Left renal pelvis (tissue), 4 donors: Measurements from ENCODE around the gene ADCY1. TPM values are rescaled to one million over a fixed set of nuclear protein-coding genes. Genes with fewer than 3 reads are reported as not detected.

Experiments used
- DNase-seq, 4 donors: peaks; one replicate each; pipeline ENCODE4 v3.0.0-alpha.2; 2013; ENCODE audit warnings: low read depth in 4 of 4, low spot score in 3 of 4
- polyA plus RNA-seq, 4 donors: library from polyadenylated mRNA; unstranded; fragments of 120-200 nt; gene quantifications; one replicate each; pipeline ENCODE4 v1.2.1, GENCODE V29; 2013; ENCODE audit not compliant: insufficient read length in 4 of 4

Gene ADCY1
- polyA plus RNA-seq, 4 donors = 2.8 to 5.5 (median 3.4) TPM

GRCh38 chr7:45592230-45592991 lies 18.2 kb downstream of the ADCY1 start:
- no peak for DNase-seq

DNA sequence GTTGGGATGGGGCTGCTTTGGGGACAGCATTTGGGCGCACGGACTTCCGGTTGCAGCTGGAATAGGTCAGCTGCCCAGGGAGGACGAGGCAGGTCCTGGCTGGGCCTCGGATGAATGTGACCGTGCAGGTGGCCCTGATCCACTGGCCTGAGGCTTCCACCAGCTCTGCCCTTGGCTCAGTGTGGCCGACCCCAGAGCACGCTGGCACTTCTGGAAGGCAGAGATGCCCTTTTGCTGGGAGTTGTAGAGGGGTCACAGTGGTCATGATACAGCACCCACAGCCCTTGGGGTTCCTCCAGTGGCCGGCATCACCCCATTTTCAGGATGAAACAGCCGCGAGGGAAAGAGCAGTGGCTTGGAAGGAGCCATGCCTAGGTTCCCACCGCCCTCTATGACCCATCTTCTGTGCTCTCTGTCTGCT lies 19.0 kb downstream of the ADCY1 start:
- no peak for DNase-seq

DNA sequence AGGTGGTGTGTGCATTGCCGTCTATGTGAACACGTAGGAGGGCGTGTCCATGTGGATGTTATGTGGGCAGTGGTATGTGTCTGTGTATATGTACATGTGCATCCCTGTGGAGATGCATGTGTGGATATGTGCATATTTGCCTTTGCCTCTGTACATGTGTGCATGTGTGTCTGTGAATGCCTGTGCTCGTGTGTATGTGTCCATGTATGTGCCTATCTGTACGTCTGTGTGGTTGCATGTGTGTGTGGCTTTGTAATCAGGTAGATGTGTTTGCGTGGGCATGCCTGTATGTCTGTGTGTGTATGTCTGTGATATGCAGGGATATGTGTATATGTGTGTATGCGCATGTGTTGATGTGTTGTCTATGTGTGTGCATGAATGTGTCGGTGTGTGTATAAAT lies 19.7 kb downstream of the ADCY1 start:
- no peak for DNase-seq

GRCh38 chr7:45594745-45595535 lies 20.8 kb downstream of the ADCY1 start:
- DNase-seq = no peak

GRCh38 chr7:45595809-45596664 lies 21.9 kb downstream of the ADCY1 start:
- DNase-seq = no peak

GRCh38 chr7:45596665-45597095 lies 22.5 kb downstream of the ADCY1 start:
- no peak for DNase-seq

DNA sequence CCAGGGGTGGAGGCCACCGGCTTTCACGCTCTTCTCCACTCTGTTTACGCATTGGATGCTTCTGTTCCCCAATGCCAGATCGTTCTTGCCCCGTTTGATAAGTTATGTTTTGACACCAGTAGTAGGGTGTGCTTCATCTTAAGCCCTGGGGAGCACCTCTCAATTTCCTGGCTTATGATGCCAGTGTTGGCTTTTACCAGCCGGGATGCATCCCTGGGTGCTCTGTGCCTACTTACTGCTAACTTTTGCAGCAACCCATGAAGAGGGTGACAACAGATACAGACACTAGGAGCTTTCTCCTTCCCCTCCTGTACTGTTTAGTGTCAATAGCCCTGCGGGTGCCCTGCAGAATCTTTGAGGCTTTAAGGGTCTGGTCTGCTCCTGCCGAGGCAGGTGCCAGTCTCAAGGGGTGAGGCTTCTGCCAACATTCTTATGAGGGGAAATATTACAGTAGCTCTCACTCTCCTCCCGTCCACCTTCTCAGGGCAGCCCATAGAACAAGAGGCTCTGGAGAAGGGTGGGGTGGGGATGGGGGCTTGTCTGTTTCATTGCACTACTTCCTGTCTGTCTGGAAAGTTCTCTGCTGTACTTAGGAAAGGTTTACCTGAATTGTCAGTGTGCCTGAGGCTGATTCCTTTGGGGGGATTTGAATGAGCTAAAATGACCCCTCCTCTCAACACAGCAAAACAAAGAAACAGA lies 23.3 kb downstream of the ADCY1 start:
- DNase-seq = no peak

DNA sequence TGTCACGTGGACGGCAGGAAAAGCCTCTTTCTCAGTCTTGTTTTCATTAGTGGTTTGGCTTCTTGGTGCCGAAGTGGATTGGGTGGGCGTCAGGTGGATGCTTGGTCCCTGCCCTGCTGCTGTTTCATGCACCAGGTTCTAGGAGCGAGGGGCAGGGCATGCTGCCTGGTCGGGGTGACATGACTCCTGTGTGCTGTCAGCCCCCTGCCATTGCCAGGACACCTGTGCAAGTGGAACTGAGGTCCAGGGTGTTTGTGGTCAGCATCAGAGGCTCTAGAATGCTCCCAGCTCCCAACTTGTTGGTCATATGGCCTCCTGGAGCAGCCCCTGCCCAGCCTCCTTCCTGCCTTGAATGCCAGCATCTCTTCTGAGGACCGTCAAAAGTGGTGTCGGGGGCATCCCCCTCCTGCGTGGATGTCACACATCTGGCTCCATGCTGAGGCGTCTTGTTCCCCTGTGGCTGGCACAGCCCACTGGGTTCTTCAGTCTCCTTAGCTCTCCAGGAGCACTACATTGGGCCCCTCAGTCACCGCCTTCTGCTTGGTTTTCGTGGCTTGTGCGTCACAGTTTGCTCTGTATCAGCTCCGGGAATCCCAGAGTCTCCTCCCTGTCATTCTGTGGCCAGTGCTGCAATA lies 24.8 kb downstream of the ADCY1 start:
- no peak for DNase-seq

GRCh38 chr7:45599851-45600706 lies 25.9 kb downstream of the ADCY1 start:
- DNase-seq = no peak

DNA sequence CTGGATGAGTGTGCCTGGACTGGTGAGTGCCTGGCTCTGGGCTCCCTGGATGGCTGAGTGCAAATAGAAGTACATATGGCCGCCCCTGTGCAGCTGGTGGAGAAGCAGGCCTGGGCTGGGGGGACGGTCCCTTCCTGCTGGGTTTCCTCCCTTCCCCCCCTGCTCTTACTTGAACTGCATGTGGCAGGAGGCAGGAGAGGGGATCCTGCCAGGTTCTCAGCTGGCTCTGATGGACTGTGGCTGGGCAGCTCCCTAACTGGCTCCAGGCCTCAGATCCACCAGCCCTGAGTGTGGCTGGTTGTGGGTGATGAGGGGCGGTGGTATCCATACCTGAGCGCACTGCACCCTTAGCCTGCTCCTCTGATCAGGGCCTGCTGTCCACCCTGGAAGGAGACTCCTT lies 26.9 kb downstream of the ADCY1 start:
- DNase-seq = no peak

- DNase-seq = no peak
Measured at GRCh38 chr7:45601816-45602540, 27.8 kb downstream of the ADCY1 start.

GRCh38 chr7:45606050-45606449 lies 31.9 kb downstream of the ADCY1 start:
- no peak for DNase-seq

- no peak for DNase-seq
Measured at GRCh38 chr7:45606931-45607330, 32.8 kb downstream of the ADCY1 start.

DNA sequence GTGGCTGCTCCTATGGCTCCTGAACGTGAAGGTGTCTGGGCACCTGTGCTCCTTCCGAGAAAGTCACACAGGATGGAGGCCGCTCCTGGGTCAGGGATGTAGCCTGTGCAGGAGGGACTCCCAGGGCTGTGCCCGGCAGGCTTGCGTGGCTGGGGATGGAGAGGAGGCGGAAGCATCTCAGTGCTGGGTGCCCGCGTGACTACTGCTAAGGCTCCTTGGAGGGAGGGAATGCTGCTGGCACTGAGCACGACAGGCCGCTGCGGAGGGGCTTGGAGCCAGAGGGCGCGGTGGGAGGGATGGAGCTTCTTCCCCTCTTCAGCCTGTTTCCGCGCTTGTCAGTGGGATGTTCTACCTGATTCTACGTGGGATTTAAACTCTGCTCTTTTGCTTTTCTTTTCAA lies 35.0 kb downstream of the ADCY1 start:
- no peak for DNase-seq

- DNase-seq = no peak
Measured at GRCh38 chr7:45610019-45610418, 35.9 kb downstream of the ADCY1 start.

DNA sequence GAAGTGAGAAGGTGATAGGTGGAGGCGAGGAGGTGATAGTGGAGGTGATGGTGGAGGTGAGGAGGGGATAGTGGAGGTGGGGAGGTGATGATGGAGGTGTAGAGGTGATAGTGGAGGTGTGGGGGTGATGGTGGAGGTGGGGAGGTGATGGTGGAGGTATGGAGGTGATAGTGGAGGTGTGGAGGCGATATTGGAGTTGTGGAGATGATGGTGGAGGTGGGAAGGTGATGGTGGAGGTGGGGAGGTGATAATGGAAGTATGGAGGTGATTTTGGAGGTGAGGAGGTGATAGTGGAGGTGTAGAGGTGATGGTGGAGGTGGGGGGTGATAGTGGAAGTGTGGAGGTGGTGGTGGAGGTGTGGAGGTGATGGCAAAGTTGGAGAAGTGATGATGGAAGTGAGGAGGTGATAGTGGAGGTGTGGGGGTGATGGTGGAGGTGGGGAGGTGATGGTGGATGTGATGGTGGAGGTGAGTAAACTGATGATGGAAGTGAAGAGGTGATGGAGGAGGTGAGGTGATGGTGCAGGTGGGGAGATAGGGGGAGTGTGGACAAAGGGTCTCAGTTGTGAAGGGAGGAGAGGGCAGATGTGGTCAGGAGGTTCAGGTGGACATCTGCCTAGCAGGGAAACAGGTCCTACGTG lies 36.6 kb downstream of the ADCY1 start:
- no peak for DNase-seq

DNA sequence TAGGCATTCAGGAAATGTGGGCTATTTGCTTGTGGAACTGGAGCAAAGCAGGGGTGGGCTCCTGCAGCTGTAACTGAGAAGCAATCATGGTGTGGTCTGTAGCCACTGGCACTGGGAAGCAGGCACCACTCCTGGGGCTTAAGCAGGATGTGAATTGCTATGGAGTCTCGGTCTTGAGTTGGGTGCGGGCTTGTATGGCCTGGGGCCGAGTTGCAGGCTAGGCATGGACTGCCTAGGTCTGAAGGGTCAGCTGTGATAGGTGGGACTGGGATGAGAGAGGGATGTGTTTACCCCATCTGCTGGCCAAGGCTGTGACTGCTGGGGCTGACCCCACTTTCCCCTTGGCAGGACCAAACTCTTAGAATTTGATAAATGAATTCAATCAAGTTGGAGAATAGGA lies 43.0 kb downstream of the ADCY1 start:
- no peak for DNase-seq

GRCh38 chr7:45622058-45622457 lies 47.9 kb downstream of the ADCY1 start:
- no peak for DNase-seq
